GM18502 (cell line): Measurements from ENCODE around the gene ANKRD11.
A peak's percentile ranks its signal among the peaks of the same experiment; 100 is the strongest.

Experiments
- ATAC-seq: cut with Tn5 transposase; IDR thresholded peaks from one replicate; pipeline ENCODE4 v1.9.1; 2021; ENCODE audit warnings: mild to moderate bottlenecking; ENCODE audit not compliant: unreplicated experiment, poor library complexity

Gene ANKRD11

DNA sequence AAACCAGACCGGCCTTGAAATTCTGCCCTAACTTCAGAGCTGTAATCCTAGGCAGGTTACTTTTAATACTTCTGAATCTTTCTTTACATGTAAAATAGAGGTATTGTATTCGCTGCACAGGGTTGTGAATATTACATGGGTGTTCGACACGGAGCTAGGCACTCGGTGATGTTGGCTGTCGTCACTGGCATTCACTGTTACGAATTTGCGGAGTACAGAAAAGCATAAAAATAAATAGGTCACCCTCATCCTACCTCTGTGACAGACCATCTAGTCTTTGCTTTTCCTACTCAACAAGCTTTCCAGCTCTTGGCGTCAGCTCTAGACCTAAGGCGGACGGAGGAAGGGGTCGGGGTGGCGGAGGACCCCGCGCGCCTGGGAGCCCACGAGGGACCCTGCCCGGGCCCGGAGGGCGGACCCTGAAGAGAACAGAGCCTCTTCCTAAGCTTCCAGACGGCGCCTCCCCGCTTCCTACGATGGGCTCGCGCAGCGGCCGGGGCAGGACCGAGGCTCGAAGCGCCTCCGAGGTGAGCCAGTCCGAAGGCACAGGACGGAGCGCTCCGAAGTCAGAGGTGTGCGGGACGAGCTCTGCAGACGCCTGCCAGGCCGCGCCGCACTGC lies 17.0 kb upstream of the ANKRD11 start:
- ATAC-seq = no peak

DNA sequence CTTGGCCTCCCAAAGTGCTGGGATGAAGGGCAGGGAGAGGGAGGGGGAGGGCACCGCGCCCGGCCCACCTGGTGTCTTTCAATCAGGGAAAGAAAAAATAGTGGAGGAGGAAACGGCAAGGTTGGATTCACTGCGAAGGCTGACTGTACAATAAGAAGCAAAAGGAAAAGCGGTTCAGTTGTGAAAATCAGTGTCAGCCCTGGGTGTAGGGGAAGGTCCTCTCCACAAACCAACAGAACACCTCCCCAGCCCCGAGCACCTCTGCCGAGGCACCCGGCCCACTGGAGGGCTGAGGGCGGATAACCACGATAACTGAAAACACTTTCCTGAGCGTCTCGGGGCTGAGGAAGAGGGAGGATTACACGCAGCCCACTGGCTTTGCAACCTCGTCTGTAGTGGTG lies 16.4 kb upstream of the ANKRD11 start:
- ATAC-seq = no peak

DNA sequence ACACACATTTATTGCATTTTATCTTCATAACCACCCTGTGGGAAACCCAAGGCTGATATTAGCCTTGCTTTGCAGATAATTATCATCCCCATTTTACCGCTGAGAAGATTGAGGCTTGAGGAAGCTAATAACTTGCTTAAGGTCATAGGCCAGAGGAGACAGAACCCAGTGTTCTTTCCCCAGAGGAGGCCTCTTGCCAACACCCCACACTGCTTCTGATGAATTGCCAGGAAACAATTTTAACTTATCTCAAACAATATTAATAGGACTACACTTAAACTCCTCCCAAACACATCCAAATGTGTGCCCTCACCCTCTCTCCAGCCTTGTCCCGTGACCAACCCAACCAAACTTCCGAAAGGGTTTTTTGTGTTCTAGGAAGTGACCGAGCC lies 15.7 kb upstream of the ANKRD11 start:
- no peak for ATAC-seq

DNA sequence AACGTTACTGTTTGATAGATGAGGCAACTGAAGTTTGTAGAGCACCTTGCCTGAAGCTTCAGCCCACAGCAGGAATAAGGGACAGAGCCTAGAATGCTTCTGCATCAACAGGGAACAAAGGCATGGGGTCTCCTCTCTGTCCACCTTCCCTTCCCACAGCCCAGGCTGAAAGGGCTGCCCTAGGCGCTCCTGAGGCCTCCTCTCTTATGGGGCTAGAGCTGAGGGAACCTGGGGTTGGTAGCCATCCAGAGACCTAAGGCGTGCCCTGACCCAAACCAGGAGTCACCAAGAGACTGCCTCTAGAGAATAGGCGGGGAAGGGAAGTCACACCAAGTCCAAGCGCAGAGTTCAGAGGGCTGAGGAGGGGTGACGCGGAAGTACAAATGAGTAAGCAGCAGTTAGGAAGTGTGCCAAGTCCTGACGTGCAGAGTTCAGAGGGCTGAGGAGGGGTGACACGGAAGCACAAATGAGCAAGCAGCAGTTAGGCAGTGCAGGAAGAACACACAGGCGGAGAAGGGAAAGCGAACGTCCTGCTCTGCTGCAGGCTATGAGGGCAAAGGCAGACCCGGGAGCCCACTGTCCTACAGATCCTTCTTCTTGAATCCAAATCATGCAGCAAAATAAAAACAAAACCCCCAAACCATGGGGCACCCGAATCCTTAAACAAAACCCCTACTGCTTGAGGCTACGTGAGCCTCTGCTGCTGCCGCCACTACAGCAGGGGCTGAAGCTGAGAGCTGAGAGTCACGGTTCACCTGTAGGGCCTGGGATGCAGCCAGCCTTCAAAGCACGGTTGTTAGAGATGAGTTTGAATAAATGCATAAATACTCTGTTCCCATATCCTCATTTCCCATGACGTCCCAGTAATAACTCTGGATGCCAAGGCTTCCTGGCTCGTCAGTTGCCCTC lies 15.1 kb upstream of the ANKRD11 start:
- ATAC-seq = peak; percentile 46

DNA sequence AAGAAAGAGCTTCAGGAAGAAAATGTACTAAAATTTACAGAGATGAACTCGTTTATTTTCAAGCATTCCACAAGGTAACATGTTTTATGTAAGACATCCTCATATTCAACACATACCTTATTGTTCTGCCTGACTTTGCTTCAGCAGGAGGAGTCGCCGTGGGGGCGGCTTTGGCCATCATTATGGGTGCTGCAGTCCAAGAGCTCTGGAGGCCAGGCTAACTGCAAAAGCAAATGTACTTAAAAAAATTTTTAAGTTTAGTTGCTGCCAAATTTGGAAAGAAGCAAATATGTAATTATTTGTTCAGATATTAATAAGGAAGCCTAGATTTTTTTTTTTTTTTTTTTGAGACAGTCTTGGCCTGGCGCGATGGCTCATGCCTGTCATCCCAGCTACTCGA lies 13.7 kb upstream of the ANKRD11 start:
- ATAC-seq = no peak

DNA sequence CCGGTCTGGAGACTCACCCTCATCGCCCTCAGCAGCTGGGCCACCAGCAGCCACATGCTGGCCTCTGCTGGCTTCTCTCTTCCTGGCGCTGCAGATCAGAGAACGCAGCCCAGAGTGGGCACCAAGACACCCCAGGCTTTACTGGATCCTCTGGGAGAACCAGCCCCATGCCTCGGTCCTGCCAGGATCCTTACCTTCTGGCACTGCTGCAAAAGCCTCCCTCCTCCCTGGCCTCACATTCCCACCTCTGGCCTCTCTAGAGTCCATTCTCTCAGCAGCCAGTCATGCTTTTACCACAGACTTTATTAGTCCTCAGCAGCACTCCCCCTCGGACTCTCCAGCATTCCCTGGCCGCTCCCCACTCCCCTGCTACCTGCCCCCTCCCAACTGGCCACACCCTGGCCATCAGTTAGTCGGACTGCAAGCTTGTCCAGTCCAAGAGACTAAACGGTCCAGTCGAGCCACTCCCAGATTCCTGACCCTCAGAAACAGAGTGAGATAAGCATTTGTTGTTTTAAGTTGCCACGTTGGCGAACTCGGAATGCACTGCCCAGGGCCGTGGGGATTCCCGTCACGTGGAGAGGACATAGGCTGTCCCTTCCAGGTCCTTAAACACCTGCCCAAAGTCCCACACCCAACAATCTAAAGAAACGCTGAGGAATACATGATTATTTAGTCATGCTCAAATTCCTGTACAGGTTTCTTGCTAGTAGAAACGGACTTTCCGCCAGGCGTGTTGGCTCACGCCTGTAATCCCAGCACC lies 11.9 kb upstream of the ANKRD11 start:
- ATAC-seq = no peak

DNA sequence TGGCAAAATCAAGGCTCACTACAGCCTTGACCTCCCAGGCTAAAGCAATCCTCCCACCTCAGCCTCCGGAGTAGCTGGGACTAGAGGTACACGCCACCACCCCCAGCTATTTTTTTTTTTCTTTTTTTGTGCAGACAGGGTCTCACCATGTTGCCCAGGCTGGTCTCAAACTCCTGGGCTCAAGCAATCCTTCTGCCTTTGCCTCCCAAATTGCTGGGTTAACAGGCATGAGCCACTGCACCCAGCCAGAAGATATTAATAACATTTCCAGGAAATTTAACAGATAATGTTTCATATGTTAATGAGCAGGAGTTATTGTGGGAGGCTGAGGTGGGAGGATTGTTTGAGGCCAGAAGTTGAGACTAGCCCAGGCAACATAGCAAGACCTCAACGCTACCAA lies 9.4 kb upstream of the ANKRD11 start:
- ATAC-seq = no peak

DNA sequence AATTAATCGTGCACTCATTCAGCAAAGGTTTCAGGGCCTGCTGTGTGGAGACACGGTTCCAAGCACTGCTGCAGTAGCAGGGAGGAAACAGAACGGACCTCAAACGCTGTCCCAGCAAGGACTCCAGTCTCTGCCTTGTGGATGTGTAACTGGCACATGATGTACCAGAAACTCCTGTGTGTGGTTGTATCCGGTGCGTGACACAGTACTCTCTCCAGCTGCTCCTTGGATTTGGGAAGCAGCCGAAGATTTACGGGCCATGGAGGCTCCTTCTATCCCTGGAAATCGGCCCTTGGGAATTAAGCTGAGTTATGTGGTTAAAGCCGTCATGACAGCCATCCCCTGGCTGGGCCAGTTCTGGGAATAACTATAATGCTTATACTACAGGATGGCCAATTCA lies 8.5 kb upstream of the ANKRD11 start:
- no peak for ATAC-seq

DNA sequence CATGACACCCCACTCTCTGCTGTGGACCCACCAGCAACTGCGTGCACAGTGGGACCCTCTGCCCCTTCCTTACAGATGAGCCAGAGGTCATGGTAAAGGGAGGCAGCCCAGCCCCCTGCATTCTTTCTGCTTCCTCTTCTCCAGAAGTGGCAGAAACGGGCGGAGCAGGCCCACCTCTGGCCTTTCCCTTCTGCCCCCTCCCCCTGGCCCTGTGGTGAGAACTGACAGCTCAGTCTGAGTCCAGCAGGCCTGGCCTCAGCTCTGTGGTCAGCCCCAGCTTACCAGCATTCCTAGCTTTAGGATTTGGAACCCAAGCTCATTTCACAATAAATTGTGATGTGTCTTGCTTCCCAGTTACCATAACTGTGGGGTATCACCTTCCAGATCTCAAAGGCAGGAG lies 4.8 kb upstream of the ANKRD11 start:
- ATAC-seq = no peak

DNA sequence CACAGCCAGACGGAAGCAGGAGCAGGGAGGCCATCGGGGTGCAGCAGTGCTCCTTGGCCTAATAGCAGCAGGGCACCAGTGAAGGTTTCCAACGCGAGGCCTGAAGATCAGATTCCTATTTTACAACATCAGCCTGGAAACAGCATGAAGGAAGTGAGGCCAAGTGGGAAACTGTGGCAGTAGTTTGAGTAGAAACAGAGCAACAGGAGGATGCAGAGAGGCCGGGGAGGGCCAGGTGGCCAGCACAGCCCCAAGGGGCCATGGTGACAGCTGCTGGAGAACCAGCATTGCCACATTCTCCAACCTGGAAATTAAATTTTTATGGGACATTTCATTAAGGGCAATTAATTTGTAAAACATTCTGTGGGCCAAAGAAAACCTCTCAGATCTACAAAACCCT lies 3.4 kb upstream of the ANKRD11 start:
- no peak for ATAC-seq

DNA sequence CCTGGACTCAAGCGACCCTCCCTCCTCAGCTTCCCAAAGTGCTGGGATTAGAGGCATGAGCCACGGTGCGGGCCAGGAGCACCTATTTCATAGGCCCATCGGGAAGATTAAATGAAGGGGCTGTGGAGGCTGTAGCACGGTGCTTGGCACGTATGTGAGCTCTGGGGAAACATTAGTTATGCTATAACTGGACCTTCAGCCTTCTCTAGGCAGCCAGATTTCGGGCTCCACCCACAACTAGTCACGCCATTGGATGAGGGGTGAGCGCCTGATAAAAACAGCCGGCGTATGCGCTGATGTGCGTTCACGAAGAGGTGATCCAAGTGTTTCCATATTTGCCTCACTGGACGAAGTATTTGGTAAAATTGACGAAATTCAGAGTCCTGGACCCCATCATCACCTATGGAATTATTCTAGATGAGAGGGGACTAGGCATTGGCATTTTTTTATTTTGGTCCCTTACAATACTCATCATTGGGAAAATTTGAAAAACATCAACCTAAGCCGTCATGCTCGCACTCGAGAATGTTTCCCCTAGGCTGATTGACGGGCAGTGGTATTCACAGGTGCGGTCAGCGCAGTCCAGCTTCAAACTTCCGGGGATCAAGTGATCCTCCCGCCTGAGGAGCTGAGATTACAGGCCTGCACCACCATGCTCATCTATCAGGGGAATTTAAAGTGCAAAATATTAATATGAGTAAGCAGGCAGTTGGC lies 1.8 kb upstream of the ANKRD11 start:
- ATAC-seq = no peak

DNA sequence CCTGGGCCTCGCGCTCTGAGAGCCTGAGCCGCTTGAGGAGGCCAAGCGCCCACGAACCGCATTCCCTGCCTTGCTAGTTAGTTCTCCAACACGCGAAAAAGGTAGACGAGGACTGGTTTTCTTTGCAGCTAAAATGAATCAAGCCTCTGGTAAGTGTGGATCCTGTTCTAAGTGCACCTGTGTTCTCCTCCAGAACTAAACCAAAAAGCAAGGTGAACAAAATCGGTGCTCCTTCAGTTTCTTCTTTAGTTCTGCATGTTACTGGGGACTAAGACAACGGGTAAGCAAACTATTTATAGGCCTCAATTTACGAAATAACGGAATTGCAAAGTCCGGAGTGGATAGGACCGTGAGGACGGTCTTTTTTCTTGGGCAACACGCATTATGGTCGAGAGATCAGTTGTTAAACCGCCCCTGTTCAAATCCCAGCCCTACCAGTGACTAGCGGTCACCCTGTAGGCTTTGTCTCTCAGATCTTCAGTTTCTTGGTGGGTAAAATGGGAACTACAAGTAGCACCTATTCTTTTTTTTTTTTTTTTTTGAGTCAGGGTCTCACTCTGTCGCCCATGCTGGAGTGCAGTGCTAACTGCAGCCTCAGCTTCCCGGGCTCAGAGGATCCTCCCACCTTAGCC lies 993 bp upstream of the ANKRD11 start:
- no peak for ATAC-seq

DNA sequence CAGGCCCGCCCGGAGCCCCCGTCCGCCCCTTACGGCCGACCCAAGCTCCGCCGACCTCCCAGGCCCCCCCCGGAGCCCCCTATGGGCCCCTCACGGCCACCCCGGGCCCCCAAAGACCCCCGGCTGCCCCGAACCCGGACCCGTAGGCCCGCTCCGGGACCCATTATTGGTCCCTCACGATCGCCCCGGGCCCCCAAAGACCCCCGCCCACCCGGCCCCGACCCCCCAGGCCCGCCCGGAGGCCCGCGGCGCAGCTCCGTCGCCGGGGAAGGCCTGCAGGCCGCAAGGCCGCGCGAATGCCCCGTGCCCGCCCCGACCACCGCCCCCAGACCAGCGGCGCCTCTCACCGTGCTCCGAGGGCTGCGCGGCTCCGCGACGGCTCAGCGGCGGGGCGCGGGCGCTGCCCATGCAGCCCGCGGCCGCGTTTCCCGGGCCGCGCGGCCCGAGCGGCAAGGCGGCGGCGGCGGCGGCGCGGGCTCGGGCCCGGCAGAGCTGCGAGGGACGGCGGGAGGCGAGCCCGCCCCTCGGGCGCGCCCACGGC lies 393 bp downstream of the ANKRD11 start:
- no peak for ATAC-seq

DNA sequence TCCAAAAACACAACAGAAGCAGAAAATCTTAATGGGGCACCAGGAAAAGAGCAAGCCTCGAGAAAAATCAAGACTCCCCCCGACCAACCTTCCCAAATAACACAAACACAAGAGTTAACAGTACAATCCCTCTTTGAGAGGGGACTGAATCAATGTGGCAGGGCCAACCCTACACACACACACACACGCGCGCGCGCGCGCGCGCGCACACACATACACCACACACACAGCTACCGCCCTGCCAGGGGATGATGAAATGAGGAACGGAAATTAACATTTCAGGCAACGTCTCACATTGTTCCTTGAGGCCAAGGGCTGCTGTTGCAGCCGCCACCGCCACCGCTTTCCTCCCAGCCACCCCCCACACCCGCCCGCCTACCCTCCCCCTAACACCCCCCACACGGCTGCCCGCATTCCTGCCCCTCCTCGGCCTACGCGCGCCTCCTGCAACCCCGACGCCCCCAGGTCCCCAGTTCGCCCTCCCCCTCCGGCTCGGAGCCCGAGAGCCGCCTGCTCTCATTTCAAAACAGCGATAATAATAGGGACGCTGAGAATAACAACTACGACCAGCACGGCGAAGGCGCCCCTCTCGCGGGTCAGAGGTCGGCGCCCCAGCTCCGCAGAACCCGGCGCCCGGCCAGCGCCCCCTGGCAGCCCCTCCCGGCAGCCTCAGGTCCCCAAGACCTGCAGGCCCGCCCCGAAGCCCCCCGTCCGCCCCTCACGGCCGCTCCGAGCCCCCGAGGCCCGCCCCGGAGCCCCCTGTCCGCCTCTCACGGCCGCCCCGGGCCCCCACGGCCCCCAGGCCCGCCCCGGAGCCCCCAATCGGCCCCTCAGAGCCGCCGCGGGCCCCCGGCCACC lies 1.1 kb downstream of the ANKRD11 start:
- no peak for ATAC-seq

DNA sequence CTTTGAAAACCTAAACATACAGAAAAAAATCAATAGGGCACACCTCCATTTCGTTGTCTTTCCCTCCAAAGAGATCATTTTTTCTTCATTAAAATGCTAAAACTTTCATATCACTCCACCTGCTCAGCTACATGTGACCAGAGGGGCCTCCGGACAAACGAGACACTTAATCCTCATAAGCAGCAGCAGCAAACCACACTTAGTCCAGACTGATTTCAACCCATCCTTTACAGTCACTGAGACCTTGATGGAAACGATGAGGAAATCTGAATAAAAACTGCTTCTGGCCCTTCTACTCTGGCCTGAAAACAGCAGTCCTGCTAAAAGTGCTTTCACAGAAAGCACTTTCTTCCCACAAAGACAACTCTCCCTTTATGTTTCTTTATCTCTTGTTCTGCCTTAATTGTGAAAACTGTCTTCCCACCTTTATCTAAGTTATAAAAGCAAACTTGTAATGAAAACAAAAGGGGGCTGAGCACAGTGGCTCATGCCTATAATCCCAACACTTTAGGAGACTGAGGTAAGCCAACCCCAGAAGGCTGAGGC lies 4.6 kb downstream of the ANKRD11 start:
- no peak for ATAC-seq

DNA sequence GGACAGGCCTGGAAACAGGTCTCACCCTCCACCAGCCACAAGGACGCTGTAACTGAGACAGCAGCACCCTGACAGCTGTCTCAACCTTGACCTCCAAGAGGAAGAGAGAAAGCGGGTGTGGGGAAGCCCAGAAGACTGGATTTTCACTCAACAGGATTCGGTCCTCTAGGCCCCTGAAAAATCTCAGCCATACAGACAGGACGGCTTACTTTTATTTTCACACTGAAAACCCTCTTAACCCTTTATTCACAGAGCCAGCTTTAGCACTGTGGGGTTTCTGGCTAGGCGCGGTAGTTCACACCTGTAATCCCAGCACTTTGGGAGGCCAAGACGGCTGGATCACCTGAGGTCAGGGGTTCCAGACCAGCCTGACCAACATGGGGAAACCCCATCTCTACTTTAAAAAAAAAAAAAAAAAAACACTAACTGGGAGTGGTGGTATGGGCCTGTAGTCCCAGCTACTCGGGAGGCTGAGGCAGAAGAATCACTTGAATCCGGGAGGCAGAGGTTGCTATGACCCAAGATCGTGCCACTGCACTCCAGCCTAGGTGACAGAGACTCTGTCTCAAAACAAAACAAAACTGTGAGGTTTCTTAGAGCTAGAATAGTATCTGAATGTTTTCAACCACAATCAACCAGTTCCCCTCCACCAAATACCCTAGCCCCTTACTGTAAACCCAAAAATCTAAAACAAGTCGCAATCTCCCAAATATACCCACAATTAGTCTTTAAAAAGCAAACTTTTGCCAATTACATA lies 5.3 kb downstream of the ANKRD11 start:
- no peak for ATAC-seq

DNA sequence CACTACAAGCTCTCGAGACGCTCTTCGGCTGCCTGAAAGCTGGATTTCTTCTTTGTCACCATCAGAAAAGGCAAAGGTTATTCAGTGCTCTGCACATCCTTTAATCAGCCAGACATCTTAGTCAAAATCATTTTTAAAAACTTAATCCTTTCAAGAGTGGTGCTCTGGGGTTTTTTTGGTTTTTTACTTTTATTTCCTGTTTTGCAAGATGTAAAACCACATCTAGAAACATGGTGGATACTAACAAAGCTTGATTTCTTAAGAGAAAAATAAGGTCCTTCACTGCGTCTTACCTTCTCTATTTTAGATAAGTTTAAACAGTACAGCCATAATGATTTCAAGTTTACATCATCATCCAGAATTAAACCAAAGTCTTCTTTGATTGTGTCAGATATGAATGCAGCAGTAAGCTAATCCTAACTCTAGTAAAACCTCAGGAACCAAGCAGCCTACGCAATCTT lies 6.3 kb downstream of the ANKRD11 start:
- ATAC-seq = no peak

DNA sequence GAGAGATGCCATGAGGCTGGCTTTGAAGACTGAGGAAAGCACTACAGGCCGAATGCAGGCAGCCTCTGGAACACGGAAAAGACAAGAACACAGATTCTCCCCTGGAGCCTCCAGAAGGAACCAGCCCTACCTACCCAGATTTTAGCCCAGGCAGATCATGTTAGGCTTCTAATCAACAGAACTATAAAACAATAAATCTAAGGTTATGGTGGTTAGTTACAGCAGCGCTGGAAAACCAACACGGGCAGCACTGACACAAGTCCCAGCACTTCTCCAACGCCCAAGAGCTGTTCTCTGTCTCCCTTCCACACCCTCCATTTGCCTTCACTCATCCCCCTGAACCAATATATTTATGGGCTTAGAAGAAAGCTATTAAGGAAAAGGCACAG lies 7.5 kb downstream of the ANKRD11 start:
- ATAC-seq = no peak
